Forelimb muscle (tissue), 1 donor: ENCODE measurements around the gene D2HGDH. TPM values are rescaled to one million over a fixed set of nuclear protein-coding genes. Genes with fewer than 3 reads are reported as not detected.
"Not testable (repeated sequence)": the region's sequence is repeated elsewhere in the genome, so short reads cannot be mapped to it uniquely, and the experiment has no call there.

Source experiments
- DNase-seq: peaks from one replicate; pipeline ENCODE4 v3.0.0-alpha.2; 2013; ENCODE audit warnings: low read depth
- polyA plus RNA-seq: library from polyadenylated mRNA; unstranded; fragments of 120-200 nt; gene quantifications from one replicate; pipeline ENCODE4 v1.2.1, GENCODE V29; 2013; ENCODE audit not compliant: insufficient read length

The D2HGDH gene
- polyA plus RNA-seq, 1 donor = 24.9 TPM

- DNase-seq = no peak
These were observed 59.0 kb downstream of the D2HGDH start for GRCh38 chr2:241793385-241793784.

DNA sequence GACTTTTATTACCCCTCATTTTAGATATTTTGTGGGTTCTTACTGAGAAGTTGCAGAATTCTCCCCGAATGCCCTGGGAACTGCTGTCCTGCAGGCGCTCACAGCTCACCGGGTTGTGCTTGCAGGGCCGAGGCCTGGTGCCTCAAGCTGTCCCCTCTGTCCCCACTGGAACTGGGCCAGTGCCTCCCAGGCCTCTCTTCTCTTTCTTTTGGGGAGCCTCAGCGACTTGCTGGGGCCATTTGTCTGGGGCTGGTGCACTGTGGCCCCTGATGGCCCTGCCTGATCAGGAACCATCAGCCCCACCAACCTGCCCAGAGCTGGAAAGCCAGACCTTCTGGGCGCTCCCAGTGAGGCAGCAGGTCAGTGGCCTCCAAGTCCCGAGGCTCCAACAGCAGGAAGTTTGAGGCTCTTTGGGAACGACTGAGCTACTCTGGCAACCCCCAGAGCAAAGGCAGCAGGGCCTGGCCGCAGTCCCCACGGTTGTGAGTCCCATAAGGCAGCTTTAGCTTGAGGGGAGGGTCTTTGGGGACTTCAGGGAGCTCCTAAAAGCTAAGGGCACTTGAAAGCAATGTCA lies 59.9 kb downstream of the D2HGDH start:
- no peak for DNase-seq

DNA sequence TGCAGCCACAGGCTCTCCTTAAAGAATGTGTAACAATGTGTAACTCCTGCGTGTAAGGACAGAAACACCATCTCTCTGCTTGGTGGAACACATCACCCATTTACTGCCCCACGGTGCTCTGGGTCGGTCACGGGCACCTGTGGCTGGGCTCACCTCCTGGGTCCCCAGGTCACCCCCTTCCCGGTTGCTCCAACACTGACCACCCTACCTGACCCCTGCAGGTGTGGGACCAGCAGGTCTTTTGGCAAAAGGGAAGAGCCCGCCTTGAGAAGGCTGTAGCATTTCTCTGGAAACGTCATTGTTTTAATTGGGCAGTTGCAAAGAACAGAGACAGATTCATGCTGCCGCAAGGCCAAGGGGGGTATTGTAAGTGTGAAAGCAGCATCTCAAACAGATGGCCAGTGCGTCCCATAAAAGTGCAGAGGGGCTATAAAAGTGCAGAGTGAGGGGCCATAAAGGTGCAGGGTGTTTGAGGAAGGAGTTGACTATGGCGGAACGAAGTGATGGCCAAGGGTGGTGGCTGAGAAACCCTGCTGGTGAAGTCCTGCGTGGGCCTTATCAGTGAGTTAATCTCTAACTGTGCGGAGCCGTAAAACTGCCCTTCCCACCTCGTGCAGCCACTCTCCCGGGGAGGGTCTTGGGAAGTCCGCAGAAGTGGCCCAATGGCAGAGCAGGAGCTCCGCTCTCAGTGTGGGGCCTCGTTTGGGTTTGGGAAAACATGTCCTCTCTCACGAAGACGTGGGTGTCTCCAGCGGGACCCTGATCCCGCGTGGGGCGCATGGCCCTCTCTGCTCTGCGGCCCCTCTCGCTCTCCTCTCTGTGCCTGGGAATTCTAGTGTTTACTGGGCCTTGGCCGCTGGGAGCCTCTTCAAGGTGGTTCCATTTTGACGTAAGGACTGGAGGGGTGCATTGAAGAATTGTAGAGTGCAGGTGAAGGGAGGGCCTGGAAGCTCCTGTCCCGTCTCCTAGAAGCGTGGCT lies 60.9 kb downstream of the D2HGDH start:
- DNase-seq = no peak

GRCh38 chr2:241796209-241796608 lies 61.8 kb downstream of the D2HGDH start:
- no peak for DNase-seq

DNA sequence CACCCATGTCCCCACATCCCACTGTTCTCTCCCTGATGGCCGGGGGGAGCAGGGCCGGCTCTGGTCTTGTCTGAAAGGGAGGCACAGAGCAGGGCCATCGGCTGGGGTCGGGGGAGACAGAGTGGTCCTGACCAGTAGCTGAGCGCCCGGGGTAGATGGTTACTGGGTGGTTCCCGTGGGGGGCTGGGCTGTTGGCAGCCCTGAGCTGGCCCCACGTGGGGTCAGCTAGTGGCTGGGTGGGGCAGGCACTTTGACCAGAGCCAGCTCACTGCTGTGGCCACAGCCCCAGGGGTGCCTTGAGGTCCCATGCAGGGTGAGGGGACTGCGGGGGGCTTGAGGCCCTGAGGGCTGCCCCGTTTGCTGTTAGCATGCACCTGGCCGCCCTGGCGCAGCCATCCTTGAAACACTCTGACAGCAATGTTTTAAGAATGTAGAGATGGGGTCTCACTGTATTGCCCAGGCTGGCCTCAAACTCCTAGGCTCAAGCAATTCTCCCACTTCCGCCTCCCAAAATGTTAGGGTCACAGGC lies 62.2 kb downstream of the D2HGDH start:
- DNase-seq = no peak

DNA sequence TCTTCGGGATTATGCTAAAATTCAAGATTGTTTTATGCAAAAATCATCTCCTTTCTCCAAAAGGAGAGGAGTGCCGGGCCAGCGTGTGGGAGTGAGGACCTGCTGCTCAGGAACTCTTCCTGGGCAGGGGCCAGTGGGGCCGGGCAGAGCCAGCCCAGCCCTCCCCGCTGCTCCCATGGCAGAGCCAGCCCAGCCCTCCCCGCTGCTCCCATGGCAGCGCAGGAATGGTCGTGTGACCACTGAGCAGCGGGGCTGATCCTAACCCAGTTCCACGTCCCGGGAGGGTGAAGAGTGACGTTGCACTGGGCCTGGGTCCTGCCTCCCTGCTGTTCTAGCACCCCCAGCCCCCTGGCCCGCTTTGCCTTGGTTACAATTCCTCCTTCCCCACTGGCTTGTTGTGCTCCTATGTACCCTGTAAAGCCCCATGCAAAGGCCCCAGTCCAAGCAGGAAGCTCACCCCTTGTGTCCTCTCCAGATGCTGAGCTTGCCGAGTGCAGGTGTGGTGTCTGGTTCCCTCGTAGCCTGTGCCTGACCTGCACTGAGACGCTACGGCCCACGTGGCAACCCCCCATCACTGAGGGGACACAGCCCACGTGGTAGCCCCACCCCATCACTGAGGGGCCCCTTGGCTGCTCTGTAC lies 63.1 kb downstream of the D2HGDH start:
- no peak for DNase-seq

GRCh38 chr2:241798081-241798630 lies 63.7 kb downstream of the D2HGDH start:
- no peak for DNase-seq

- no peak for DNase-seq
These were observed 64.4 kb downstream of the D2HGDH start for GRCh38 chr2:241798631-241799521.

DNA sequence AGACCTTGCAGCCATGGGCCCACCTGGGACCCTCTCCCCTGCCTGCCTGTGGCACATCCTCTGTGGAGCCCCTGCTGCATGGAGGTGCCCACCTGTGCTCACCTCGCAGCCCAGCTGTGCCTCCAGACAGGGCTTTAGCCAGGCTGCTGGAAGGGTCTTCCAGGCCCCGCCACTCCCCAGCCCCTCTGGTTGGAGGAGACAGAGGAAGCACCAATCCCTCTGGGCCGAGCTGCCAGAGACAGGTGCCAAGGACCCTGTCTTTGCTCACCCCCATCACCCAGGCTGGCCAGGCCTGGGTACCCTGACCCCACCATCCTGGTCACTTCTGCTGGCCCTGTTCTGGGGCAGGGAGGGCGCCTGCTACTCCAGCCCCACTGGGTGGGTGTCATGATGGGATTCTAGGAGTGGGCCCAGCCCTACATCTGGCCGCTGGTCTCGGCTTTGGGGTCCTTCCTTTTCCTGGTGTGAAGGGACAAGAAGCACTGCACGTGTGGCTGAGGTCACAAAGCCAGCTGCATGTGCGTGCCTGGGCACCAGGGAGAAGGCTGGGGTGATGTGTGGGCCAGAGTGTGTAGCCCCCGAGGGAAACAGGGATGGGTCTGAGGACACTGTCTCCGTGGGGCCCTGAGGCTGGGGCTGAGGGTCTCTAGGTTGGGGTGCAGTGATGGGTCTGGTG lies 65.2 kb downstream of the D2HGDH start:
- no peak for DNase-seq

DNA sequence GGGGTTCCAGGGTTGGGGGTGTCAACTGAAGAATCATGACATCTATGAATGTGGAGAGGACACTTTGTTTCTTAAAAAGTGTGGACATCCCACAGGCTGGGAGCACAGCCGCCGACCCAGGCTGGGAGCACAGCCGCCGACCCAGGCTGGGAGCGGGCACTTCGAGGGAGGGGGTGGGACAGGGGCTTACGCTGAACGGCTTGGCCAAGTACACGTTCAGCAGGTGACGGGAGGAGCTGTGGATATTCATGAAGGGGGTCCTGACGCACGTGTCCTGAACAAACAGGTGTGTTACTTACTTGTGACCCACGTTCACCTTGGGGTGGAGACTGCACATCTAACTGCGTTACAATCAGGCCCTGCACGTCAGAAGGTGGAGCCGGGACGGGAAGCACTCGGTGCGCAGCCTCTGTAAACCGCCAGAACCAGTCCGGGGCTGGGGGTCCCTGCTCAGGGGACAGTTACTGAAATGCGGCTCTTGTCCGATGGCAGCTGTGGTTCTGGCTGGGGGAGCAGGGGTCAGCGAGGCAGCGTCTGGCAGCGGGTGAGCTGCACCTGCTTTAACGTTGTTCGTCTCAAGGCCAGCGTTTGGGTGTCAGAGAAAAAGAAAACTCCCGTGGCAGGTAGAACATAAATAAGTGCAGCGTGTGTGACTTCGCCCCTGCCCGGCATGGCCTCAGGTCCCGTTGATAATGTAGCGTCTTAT lies 65.9 kb downstream of the D2HGDH start:
- not testable (repeated sequence) for DNase-seq

DNA sequence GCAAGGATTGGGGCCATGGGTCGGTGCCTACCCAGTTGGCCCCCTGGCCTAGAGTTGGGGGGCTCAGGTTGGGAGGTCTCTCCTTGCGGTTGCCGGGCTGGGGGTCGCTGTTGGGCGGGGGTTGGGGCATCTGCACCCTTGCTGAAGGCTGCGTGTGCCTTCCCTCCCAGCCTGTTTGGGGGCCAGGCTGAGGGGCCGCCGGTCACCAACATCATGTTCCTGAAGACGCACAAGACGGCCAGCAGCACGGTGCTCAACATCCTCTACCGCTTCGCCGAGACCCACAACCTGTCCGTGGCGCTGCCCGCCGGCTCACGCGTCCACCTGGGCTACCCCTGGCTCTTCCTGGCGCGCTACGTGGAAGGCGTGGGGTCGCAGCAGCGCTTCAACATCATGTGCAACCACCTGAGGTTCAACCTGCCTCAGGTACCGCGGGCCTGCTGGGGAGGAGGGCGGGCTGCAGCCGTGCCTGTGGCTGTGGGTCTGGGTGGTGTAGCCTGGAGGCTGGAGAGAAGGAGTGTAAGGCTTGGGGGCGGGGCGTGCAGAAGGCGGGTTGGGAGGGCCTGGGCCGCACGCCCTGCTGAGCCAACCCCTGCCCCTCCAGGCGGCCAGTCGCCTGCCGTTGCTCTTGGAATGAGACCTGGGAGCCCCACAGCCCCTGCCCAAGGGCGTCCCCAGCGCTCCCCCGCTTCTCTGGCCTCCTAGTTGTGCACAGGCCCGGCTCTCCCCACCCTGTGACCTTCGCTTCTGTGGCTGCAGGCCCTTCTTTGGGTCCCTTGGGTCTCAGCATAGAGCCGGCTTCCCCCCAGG lies 67.4 kb downstream of the D2HGDH start:
- DNase-seq = no peak

GRCh38 chr2:241802421-241803318 lies 68.2 kb downstream of the D2HGDH start:
- no peak for DNase-seq

DNA sequence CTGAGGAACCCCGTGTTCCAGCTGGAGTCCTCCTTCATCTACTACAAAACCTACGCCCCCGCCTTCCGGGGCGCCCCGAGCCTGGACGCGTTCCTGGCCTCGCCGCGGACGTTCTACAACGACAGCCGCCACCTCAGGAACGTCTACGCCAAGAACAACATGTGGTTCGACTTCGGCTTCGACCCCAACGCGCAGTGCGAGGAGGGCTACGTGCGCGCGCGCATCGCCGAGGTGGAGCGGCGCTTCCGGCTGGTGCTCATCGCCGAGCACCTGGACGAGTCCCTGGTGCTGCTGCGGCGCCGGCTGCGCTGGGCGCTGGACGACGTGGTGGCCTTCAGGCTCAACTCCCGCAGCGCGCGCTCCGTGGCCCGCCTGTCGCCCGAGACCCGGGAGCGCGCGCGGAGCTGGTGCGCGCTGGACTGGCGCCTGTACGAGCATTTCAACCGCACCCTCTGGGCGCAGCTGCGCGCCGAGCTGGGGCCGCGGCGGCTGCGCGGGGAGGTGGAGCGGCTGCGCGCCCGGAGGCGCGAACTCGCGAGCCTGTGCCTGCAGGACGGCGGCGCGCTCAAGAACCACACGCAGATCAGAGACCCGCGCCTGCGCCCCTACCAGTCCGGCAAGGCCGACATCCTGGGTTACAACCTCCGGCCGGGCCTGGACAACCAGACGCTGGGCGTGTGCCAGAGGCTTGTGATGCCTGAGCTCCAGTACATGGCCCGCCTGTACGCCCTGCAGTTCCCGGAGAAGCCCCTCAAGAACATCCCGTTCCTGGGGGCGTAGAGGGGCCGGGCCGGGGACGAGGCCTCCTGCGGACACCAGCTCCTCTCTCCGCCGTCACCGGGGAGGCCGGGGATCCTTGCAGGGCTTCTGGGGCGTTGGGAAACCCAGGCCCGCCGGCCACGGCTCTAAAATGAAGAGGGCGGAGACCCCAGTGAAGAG lies 69.2 kb downstream of the D2HGDH start:
- peak; percentile 46 for DNase-seq

DNA sequence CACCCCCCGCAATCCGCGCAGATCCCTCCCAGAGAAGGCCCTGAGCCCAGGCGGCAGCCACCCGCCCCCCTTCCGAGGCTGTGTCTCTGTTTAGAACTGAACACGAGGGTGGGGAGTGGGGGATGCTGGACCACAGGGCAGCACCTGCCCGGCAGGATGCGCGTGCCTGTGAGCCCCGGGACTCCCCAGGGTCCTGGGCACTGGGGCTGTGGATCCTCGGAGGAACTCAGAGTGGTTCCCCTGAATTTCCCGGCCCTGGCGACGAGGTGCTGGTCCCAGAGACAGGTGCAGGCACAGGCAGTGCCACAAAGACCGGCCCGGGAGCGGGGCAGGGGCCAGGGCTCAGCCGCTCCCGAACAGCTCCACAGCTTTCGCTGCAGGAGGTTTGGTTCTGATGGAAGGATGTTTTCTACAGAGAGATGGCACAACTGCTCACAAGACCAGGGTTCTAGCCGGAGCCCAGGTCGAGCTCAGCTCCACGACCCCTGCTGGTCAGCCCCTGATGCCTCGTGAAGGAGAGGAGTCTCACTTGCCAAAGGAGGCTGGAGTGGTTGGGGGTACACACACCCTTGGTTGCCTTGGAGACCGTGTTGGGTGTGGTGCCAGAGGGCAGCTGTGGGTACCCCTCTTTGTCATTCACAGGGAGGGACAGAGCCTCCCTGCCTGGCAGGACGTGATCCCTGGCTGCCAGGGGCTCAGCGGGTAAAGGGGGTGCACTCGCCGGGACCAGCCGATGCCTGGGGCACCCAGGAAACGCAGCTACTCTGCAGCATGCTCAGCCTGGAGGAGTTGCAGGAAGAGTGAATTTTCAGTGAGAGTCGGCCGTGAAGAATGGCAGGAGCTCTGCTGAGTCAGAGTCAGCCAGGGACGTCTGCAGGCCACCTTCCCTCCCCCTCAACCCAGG lies 70.1 kb downstream of the D2HGDH start:
- DNase-seq = no peak

DNA sequence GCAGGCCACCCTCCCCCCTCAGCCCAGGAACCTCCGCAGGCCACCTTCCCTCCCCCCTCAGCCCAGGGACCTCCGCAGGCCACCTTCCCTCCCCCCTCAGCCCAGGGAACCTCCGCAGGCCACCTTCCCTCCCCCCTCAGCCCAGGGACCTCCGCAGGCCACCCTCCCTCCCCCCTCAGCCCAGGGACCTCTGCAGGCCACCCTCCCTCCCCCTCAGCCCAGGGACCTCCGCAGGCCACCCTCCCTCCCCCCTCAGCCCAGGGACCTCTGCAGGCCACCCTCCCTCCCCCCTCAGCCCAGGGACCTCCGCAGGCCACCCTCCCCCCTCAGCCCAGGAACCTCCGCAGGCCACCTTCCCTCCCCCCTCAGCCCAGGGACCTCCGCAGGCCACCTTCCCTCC lies 71.8 kb downstream of the D2HGDH start:
- not testable (repeated sequence) for DNase-seq
